Stomach smooth muscle (tissue), 2 donors: ENCODE results near the gene CRTC3.

Source experiments
- H3K27ac ChIP-seq: one replicate; pipeline ENCODE4 v1.7.0; 2013; ENCODE audit warnings: mild to moderate bottlenecking, low read length, inconsistent platforms
- H3K27me3 ChIP-seq, 2 donors: one replicate each; pipeline ENCODE4 v1.7.0; 2013; ENCODE audit warnings: low read length in 2 of 2; ENCODE audit not compliant: insufficient read depth in 2 of 2, control insufficient read depth in 1 of 2
- H3K36me3 ChIP-seq, 2 donors: one replicate each; pipeline ENCODE4 v1.7.0; 2013; ENCODE audit warnings: low read length in 2 of 2; ENCODE audit not compliant: control insufficient read depth in 2 of 2, insufficient read depth in 2 of 2
- H3K4me1 ChIP-seq: one replicate; pipeline ENCODE4 v1.7.0; 2013; ENCODE audit warnings: low read length; ENCODE audit not compliant: control insufficient read depth, insufficient read depth
- H3K4me3 ChIP-seq, 2 donors: one replicate each; pipeline ENCODE4 v1.7.0; 2013; ENCODE audit warnings: low read length in 2 of 2
- H3K9ac ChIP-seq, 2 donors: one replicate each; pipeline ENCODE4 v1.7.0; 2013; ENCODE audit warnings: low read length in 2 of 2, mild to moderate bottlenecking in 1 of 2
- H3K9me3 ChIP-seq, 2 donors: one replicate each; pipeline ENCODE4 v1.7.0; 2013; ENCODE audit warnings: low read length in 2 of 2; ENCODE audit not compliant: control insufficient read depth in 2 of 2
- donor health status: healthy.
- donor health status: Pancreatic carcinoma.

Gene CRTC3

GRCh38 chr15:90580946-90581345 lies 51.2 kb downstream of the CRTC3 start:
- Histone ChIP-seq H3K36me3 (no peaks in the 10 kb centered on the region), H3K9me3 (no peaks in the 10 kb centered on the region), H3K27ac (no peak overlapping the region), H3K4me1 (peaks cover 23% of the 10 kb centered on the region), H3K27me3 (no peaks in the 10 kb centered on the region), H3K4me3 (no peak overlapping the region), H3K9ac (no peak overlapping the region)

- Histone ChIP-seq H3K4me3 (no peak overlapping the region), H3K4me1 (peaks cover 23% of the 10 kb centered on the region)
Measured at GRCh38 chr15:90581771-90582352, 52.1 kb downstream of the CRTC3 start.

GRCh38 chr15:90582553-90582952 lies 52.8 kb downstream of the CRTC3 start:
- Histone ChIP-seq H3K27me3 (no peaks in the 10 kb centered on the region), H3K36me3 (no peaks in the 10 kb centered on the region), H3K4me1 (peaks cover 23% of the 10 kb centered on the region), H3K4me3 (no peak overlapping the region), H3K27ac (no peak overlapping the region), H3K9ac (no peak overlapping the region), H3K9me3 (no peaks in the 10 kb centered on the region)

More at GRCh38 chr15:90581771-90582352, 52.1 kb downstream of the CRTC3 start:
- no peaks in the 10 kb centered on the region for H3K36me3 ChIP-seq
- H3K9me3 ChIP-seq: no peaks in the 10 kb centered on the region
- no peak overlapping the region for H3K9ac ChIP-seq
- H3K27ac ChIP-seq: no peak overlapping the region
- no peaks in the 10 kb centered on the region for H3K27me3 ChIP-seq

- H3K36me3 ChIP-seq: no peaks in the 10 kb centered on the region
- H3K4me3 ChIP-seq: no peak overlapping the region
- peaks cover 23% of the 10 kb centered on the region for H3K4me1 ChIP-seq
- peak overlapping the region; percentile 18 for H3K27ac ChIP-seq
- peak overlapping the region in 1 of 2 donors; percentile 36 for H3K9ac ChIP-seq
- H3K27me3 ChIP-seq: no peaks in the 10 kb centered on the region
- no peaks in the 10 kb centered on the region for H3K9me3 ChIP-seq
Measured at GRCh38 chr15:90583471-90584252, 53.9 kb downstream of the CRTC3 start.

DNA sequence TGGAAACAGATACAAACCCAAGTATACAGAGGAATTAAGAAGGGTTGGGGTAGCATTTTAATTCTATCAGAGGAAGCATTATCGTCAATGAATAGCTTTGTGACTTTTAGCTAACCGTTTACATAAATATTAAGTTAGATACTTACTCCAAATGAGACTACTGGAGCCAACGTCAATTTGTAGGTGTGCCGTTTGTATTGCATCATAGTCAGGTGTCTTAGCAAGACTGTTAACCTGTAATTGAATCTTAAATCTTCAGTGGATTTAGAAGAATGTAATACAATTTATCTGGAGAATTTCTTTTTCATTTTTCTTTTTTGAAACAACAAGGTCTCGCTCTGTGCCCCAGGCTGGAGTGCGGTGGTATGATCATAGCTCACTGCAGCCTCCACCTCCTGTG lies 55.1 kb downstream of the CRTC3 start:
- Histone ChIP-seq H3K4me1 (peaks cover 23% of the 10 kb centered on the region), H3K4me3 (no peak overlapping the region), H3K27me3 (no peaks in the 10 kb centered on the region), H3K9ac (no peak overlapping the region), H3K36me3 (no peaks in the 10 kb centered on the region), H3K9me3 (no peaks in the 10 kb centered on the region), H3K27ac (no peak overlapping the region)

GRCh38 chr15:90585863-90586262 lies 56.1 kb downstream of the CRTC3 start:
- Histone ChIP-seq H3K9ac (no peak overlapping the region), H3K4me1 (peaks cover 19% of the 10 kb centered on the region), H3K9me3 (no peaks in the 10 kb centered on the region), H3K4me3 (no peak overlapping the region), H3K27me3 (no peaks in the 10 kb centered on the region), H3K36me3 (no peaks in the 10 kb centered on the region), H3K27ac (no peak overlapping the region)

DNA sequence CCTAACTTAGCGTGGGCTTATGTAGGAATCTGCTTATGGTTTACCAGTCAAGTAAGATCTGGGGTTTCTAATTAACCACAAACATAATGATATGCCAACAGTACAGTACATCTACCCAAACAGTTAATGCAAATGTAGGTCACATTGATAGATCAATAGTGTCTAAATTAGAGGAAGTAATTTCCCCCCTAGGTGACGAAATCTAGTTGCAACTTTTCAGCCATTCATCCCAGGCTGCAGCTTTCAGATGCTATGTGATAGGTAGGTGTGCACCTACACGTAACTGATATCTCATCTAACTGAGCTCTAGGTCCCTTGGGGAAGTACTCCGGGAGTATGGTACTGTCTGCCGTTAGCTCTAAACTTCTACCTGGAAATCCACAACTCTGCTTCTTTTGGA lies 57.2 kb downstream of the CRTC3 start:
- Histone ChIP-seq H3K36me3 (no peaks in the 10 kb centered on the region), H3K4me1 (peaks cover 12% of the 10 kb centered on the region), H3K4me3 (no peak overlapping the region), H3K9ac (no peak overlapping the region), H3K27me3 (no peaks in the 10 kb centered on the region), H3K9me3 (no peaks in the 10 kb centered on the region), H3K27ac (no peak overlapping the region)

- H3K9me3 ChIP-seq: no peaks in the 10 kb centered on the region
- peaks cover 7% of the 10 kb centered on the region for H3K4me1 ChIP-seq
- no peaks in the 10 kb centered on the region for H3K27me3 ChIP-seq
- H3K4me3 ChIP-seq: no peak overlapping the region
- no peak overlapping the region for H3K27ac ChIP-seq
- H3K9ac ChIP-seq: no peak overlapping the region
- H3K36me3 ChIP-seq: no peaks in the 10 kb centered on the region
Measured at GRCh38 chr15:90588427-90588826, 58.7 kb downstream of the CRTC3 start.

DNA sequence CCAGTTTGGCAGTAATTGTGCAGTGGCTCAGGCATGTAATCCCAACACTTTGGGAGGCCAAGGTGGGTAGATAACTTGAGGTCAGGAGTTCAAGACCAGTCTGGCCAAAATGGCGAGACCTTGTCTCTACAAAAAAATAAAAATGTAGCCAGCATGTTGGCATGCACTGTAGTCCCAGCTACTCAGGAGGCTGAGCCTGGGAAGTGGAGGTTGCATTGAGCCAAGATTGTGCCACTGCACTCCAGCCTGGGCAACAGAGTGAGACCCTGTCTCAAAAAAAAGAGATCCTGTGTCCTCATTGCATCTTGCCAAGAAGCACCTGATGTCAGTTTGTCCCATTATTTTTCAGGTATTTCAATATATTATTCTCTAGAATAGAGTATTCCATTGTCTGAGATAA lies 61.8 kb downstream of the CRTC3 start:
- no peak overlapping the region for H3K27ac ChIP-seq

DNA sequence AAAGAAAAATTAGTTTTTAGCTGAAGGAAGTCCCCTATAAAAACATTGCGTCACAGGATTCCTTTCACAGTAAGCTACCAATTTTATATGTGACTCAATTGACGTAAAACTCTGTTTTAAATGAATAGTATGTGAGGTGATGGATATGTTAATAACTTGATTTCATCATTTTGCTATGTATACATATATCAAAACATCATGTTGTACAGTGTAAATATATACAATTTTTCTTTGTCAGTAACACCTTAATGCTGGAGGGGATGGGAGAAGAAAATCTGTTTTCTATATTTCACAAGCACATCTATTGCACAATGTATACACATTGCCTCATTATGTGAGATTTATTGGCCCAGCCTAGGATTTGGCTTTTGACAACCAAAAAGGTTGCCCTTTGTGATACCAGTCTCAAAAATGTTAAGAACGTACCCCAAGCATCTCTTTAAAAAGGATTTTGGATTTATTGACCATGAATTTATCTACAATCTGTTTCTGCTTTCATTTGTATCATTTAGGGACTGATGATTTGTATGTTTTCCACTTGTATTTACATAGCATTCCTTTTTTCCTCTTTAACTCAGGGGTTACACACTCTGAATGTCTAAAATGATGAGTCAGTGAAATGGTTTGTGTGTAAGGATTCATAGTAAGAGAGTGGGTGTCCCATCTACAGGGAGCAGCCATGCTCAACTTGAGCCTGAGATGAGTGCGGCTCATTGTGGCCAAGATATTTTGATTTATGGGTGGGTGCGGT lies 62.6 kb downstream of the CRTC3 start:
- Histone ChIP-seq H3K9ac (no peak overlapping the region), H3K4me1 (peaks cover 8% of the 10 kb centered on the region)

More for the DNA sequence above, 61.8 kb downstream of the CRTC3 start:
- H3K9ac ChIP-seq: no peak overlapping the region
- no peaks in the 10 kb centered on the region for H3K9me3 ChIP-seq
- no peak overlapping the region for H3K4me3 ChIP-seq
- no peaks in the 10 kb centered on the region for H3K36me3 ChIP-seq
- H3K4me1 ChIP-seq: peaks cover 5% of the 10 kb centered on the region
- H3K27me3 ChIP-seq: no peaks in the 10 kb centered on the region

More for the DNA sequence above, 62.6 kb downstream of the CRTC3 start:
- H3K4me3 ChIP-seq: no peak overlapping the region
- no peak overlapping the region for H3K27ac ChIP-seq
- no peaks in the 10 kb centered on the region for H3K27me3 ChIP-seq
- no peaks in the 10 kb centered on the region for H3K9me3 ChIP-seq
- H3K36me3 ChIP-seq: no peaks in the 10 kb centered on the region
